ENCODE data around the gene CNTN4. TPM values are rescaled to one million over a fixed set of nuclear protein-coding genes. Genes with fewer than 3 reads are reported as not detected.

Gene CNTN4
- total and polyA plus RNA-seq, 2 donors (not counting 3 experiments of a cell fraction or from before 2014, with no cell fraction given): not detected

DNA sequence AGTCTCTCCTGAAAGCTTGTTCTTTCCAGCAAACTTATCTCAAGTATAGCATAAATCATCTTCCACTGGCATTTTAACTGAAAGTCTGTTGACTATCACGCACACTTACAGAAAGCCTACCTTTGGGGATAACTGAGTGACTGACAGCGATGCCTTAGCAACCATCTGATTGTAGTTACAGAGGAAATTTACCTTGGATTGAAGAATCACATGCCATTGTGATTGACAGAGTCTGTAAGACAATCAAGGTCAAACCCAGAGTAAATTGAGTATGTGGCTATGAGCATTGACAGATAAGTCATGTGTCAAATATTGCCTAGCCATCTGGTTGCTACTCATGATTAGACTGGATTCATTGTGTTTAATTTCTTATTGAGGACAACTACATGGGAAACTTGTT is 82.0 kb downstream of the CNTN4 start:
- no TSS peak for BruUV-seq (replicated peaks)
- Histone ChIP-seq H2AFZ (ENCODE audit: low read depth, low read length) (no peak overlapping the region), H3K4me2 (ENCODE audit: insufficient read depth, low read length) (no peak overlapping the region), H3K4me3 (replicated peaks in 1 of 3; ENCODE audit: insufficient read depth in 1 of 3, low read depth in 1 of 3, low read length in 3 of 3) (no peak overlapping the region), H3K27me3 (ENCODE audit: control insufficient read depth in 2 of 2, insufficient read depth in 2 of 2, low read length in 2 of 2) (no peaks in the 10 kb centered on the region), H3K27ac (ENCODE audit: insufficient read depth, low read depth, low read length) (no peak overlapping the region), H3K9ac (replicated peaks; ENCODE audit: extremely low read depth, insufficient read depth, low read length) (no peak overlapping the region), H4K20me1 (replicated peaks; ENCODE audit: control insufficient read depth, extremely low read depth, insufficient read depth, low read length) (no peaks in the 10 kb centered on the region), H3K9me3 (replicated peaks; ENCODE audit: control insufficient read depth, insufficient read depth, low read length) (peaks cover 2% of the 10 kb centered on the region), H3K9me1 (replicated peaks; ENCODE audit: control insufficient read depth, extremely low read depth, insufficient read depth, low read length) (no peaks in the 10 kb centered on the region), H3K79me2 (ENCODE audit: control insufficient read depth, insufficient read depth, low read length) (no peaks in the 10 kb centered on the region), H3K36me3 (ENCODE audit: control insufficient read depth in 2 of 2, extremely low read depth in 1 of 2, insufficient read depth in 2 of 2, low read length in 2 of 2) (no peaks in the 10 kb centered on the region), H3K4me1 (ENCODE audit: control insufficient read depth, extremely low read depth, insufficient read depth, low read length) (no peaks in the 10 kb centered on the region)
- FAIRE-seq: no peak
- dilution Hi-C loops (cut with MboI; ENCODE audit: extremely low pct_ligation_motif_present, low sequenced_read_pairs): no loop called here
- no peak for DNase-seq (ENCODE audit: low read depth, low spot score)
- no peak for TF ChIP-seq CTCF (IDR thresholded peaks at IDR 0.05; ENCODE audit: extremely low read depth in 1 of 2, insufficient read depth in 1 of 2, low read depth in 1 of 2, low read length in 2 of 2)
- no peak for TF ChIP-seq JUN (IDR thresholded peaks at IDR 0.05; ENCODE audit: borderline replicate concordance, insufficient read depth, insufficient read length, low read depth)
- TF ChIP-seq, protein P1, sequence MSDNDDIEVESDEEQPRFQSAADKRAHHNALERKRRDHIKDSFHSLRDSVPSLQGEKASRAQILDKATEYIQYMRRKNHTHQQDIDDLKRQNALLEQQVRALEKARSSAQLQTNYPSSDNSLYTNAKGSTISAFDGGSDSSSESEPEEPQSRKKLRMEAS (IDR thresholded peaks at IDR 0.05; ENCODE audit: insufficient read depth, insufficient read length): no peak
- no peak for TF ChIP-seq FOS (IDR thresholded peaks at IDR 0.05; ENCODE audit: borderline replicate concordance, insufficient read depth, low read length)
- no peak for TF ChIP-seq POLR2A (IDR thresholded peaks at IDR 0.05; ENCODE audit: low read depth, low read length)
- CTCF ChIA-PET: no interaction called here
- POLR2A ChIA-PET: no interaction called here
- intact Hi-C loops (cut with micrococcal nuclease): no loop called here

DNA sequence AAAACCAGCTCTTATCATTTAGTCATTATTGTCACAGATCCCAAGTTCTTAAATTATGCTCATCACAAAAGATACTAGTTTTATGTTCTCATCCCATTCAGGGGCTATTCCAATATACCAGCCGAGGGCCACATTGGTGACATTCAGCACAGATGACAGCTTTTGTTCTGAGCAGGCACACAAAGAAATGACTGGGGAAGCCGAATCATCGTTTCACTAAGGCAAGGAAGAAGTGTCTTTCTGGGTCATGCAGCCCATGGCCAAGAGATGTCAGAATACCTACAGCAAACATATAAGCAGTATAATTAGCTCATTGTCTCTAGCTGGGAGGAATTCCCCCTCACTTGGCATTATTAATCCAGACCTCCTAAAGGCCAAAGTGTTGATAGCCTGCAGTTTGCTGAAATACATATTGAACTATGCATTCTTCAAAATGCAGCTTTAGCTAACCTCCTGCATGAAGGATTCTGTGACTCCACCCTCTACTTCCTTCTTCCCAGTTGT is 100.2 kb downstream of the CNTN4 start:
- ChIA-PET POLR2A (no interaction called here), CTCF (no interaction called here)

More for the DNA sequence above, 100.2 kb downstream of the CNTN4 start:
- no peak overlapping the region for H3K27ac ChIP-seq (ENCODE audit: insufficient read depth, low read depth, low read length)
- peaks cover 3% of the 10 kb centered on the region for H3K9me3 ChIP-seq (replicated peaks; ENCODE audit: control insufficient read depth, insufficient read depth, low read length)
- no peak for DNase-seq (ENCODE audit: low read depth, low spot score)
- H3K36me3 ChIP-seq (ENCODE audit: control insufficient read depth in 2 of 2, extremely low read depth in 1 of 2, insufficient read depth in 2 of 2, low read length in 2 of 2): no peaks in the 10 kb centered on the region
- no peaks in the 10 kb centered on the region for H3K79me2 ChIP-seq (ENCODE audit: control insufficient read depth, insufficient read depth, low read length)
- no peaks in the 10 kb centered on the region for H3K4me1 ChIP-seq (ENCODE audit: control insufficient read depth, extremely low read depth, insufficient read depth, low read length)
- no peak for FAIRE-seq
- no peaks in the 10 kb centered on the region for H3K9me1 ChIP-seq (replicated peaks; ENCODE audit: control insufficient read depth, extremely low read depth, insufficient read depth, low read length)
- no peaks in the 10 kb centered on the region for H3K27me3 ChIP-seq (ENCODE audit: control insufficient read depth in 2 of 2, insufficient read depth in 2 of 2, low read length in 2 of 2)
- no peak overlapping the region for H3K4me2 ChIP-seq (ENCODE audit: insufficient read depth, low read length)
- TF ChIP-seq, protein P1 (IDR thresholded peaks at IDR 0.05; ENCODE audit: insufficient read depth, insufficient read length): no peak
- TF ChIP-seq POLR2AphosphoS5 (IDR thresholded peaks at IDR 0.05; ENCODE audit: insufficient read depth, low read depth, low read length) (no peak), POLR2A (IDR thresholded peaks at IDR 0.05; ENCODE audit: low read depth, low read length) (no peak), FOS (IDR thresholded peaks at IDR 0.05; ENCODE audit: borderline replicate concordance, insufficient read depth, low read length) (no peak), JUN (IDR thresholded peaks at IDR 0.05; ENCODE audit: borderline replicate concordance, insufficient read depth, insufficient read length, low read depth) (no peak), EZH2 (IDR thresholded peaks at IDR 0.05; ENCODE audit: borderline replicate concordance, low read depth, low read length, severe bottlenecking) (no peak), CTCF (IDR thresholded peaks at IDR 0.05; ENCODE audit: extremely low read depth in 1 of 2, insufficient read depth in 1 of 2, low read depth in 1 of 2, low read length in 2 of 2) (no peak), MYC (IDR thresholded peaks at IDR 0.05; ENCODE audit: low read depth, low read length) (no peak)
- H2AFZ ChIP-seq (ENCODE audit: low read depth, low read length): no peak overlapping the region
- no peaks in the 10 kb centered on the region for H4K20me1 ChIP-seq (replicated peaks; ENCODE audit: control insufficient read depth, extremely low read depth, insufficient read depth, low read length)
- no TSS peak for BruUV-seq (replicated peaks)
- H3K4me3 ChIP-seq (replicated peaks in 1 of 3; ENCODE audit: insufficient read depth in 1 of 3, low read depth in 1 of 3, low read length in 3 of 3): no peak overlapping the region
- no peak overlapping the region for H3K9ac ChIP-seq (replicated peaks; ENCODE audit: extremely low read depth, insufficient read depth, low read length)
- intact Hi-C loops (cut with micrococcal nuclease) (no loop called here), dilution Hi-C loops (cut with MboI; ENCODE audit: extremely low pct_ligation_motif_present, low sequenced_read_pairs) (no loop called here)

Data from endothelial cell of umbilical vein (primary cell).